ENCODE results near the gene CDKAL1.
"Not testable (repeated sequence)": the region's sequence is repeated elsewhere in the genome, so short reads cannot be mapped to it uniquely, and the experiment has no call there.

Gene CDKAL1

GRCh38 chr6:21240709-21241108 is 706.5 kb downstream of the CDKAL1 start:
- no peak for DNase-seq

- no peak for DNase-seq
Observed at GRCh38 chr6:21241231-21242130, 707.2 kb downstream of the CDKAL1 start.

GRCh38 chr6:21244897-21245470 is 710.7 kb downstream of the CDKAL1 start:
- no peak for DNase-seq

- no peak for DNase-seq
Observed at GRCh38 chr6:21245488-21245887, 711.2 kb downstream of the CDKAL1 start.

- DNase-seq: no peak
Observed at GRCh38 chr6:21246075-21246474, 711.8 kb downstream of the CDKAL1 start.

GRCh38 chr6:21254460-21254859 is 720.2 kb downstream of the CDKAL1 start:
- not testable (repeated sequence) for DNase-seq

GRCh38 chr6:21256197-21256596 is 721.9 kb downstream of the CDKAL1 start:
- DNase-seq: no peak

GRCh38 chr6:21257125-21257524 is 722.9 kb downstream of the CDKAL1 start:
- no peak for DNase-seq

GRCh38 chr6:21258665-21259064 is 724.4 kb downstream of the CDKAL1 start:
- no peak for DNase-seq

GRCh38 chr6:21259660-21260059 is 725.4 kb downstream of the CDKAL1 start:
- no peak for DNase-seq

GRCh38 chr6:21262504-21262903 is 728.2 kb downstream of the CDKAL1 start:
- no peak for DNase-seq

GRCh38 chr6:21263531-21264287 is 729.5 kb downstream of the CDKAL1 start:
- DNase-seq: no peak

- no peak for DNase-seq
Observed at GRCh38 chr6:21264288-21265033, 730.2 kb downstream of the CDKAL1 start.

- no peak for DNase-seq
Observed at GRCh38 chr6:21265034-21265729, 730.9 kb downstream of the CDKAL1 start.

- no peak for DNase-seq
Observed at GRCh38 chr6:21265730-21266044, 731.4 kb downstream of the CDKAL1 start.

- no peak for DNase-seq
Observed at GRCh38 chr6:21270636-21271201, 736.5 kb downstream of the CDKAL1 start.

GRCh38 chr6:21271428-21272155 is 737.3 kb downstream of the CDKAL1 start:
- no peak for DNase-seq

GRCh38 chr6:21273451-21273850 is 739.2 kb downstream of the CDKAL1 start:
- DNase-seq: no peak

- DNase-seq: no peak
Observed at GRCh38 chr6:21274851-21275250, 740.6 kb downstream of the CDKAL1 start.

- no peak for DNase-seq
Observed at GRCh38 chr6:21277601-21278374, 743.5 kb downstream of the CDKAL1 start.

GRCh38 chr6:21278375-21278745 is 744.1 kb downstream of the CDKAL1 start:
- no peak for DNase-seq
